ENCODE data around the gene ROPN1L.

- TF ChIP-seq CTCF (IDR thresholded peaks at IDR 0.05), result no peak
- TF ChIP-seq POLR2A (IDR thresholded peaks at IDR 0.05), result no peak
These were observed 3.7 kb downstream of the ROPN1L start for GRCh38 chr5:10445352-10445751.

Data from body of pancreas (tissue), 4 donors.